Measurements from ENCODE around the gene H6PD.

Gene H6PD

DNA sequence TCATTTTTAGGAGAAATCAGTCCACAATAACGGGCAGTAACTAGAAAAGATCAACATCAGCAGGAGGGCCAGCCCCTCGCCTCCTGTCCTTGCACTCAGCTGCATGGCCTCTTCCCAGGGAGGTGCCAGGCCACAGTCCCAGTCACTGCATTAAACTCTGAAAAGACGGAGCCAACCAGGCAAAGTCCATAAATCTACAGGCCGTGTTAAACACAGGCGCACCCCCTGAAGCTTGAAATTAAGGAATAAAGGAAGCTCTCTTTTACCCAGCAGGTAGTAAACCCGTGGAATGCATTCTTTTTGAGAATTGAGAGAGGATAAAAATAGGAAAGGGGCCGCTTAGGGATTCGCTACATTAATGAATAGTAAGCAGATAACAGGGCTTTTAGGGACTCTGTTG is 18.4 kb downstream of the H6PD start:
- ATAC-seq, result no peak

DNA sequence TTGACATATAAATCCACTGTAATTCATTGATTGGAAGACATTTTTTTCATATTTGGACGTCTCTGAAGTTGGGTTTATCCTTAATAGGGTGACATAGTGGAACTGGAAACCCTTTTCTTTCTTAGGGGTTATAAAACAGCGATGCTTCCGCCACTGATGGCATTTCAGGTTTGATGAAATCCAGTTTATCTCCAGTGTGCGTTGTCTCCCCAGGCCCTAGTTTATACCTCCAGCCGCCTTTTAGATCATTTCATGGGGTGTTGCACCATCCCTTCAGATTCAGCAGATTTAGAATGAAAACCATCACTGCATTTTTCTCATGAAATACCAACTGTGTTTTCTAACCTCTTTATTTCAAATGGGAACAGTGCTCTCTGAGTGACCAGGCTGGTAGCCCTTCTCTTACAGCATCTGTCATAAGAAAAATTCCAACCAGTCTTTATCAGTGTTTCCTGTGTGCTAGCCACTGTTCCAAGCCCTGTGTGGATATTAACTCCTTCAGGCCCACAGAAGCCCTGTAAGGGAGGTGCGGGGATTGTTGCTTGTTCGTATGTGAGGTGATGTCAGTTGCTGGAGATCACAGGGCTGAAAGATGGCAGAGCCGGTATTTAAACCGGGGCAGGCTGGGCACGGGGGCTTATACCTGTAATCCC is 19.0 kb downstream of the H6PD start:
- ATAC-seq, result no peak
- 0 out of 2 replicates have a peak, but pooled peaks have one; percentile 15 for TF ChIP-seq CREB5 (CRISPR knock-in tag; IDR thresholded peaks at IDR 0.05; ENCODE audit: low read depth)
- TF ChIP-seq, protein P1, sequence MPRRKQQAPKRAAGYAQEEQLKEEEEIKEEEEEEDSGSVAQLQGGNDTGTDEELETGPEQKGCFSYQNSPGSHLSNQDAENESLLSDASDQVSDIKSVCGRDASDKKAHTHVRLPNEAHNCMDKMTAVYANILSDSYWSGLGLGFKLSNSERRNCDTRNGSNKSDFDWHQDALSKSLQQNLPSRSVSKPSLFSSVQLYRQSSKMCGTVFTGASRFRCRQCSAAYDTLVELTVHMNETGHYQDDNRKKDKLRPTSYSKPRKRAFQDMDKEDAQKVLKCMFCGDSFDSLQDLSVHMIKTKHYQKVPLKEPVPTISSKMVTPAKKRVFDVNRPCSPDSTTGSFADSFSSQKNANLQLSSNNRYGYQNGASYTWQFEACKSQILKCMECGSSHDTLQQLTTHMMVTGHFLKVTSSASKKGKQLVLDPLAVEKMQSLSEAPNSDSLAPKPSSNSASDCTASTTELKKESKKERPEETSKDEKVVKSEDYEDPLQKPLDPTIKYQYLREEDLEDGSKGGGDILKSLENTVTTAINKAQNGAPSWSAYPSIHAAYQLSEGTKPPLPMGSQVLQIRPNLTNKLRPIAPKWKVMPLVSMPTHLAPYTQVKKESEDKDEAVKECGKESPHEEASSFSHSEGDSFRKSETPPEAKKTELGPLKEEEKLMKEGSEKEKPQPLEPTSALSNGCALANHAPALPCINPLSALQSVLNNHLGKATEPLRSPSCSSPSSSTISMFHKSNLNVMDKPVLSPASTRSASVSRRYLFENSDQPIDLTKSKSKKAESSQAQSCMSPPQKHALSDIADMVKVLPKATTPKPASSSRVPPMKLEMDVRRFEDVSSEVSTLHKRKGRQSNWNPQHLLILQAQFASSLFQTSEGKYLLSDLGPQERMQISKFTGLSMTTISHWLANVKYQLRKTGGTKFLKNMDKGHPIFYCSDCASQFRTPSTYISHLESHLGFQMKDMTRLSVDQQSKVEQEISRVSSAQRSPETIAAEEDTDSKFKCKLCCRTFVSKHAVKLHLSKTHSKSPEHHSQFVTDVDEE (CRISPR knock-in tag; IDR thresholded peaks at IDR 0.05), result no peak

More for the DNA sequence above, 18.4 kb downstream of the H6PD start:
- TF ChIP-seq CSDC2 (CRISPR knock-in tag; IDR thresholded peaks at IDR 0.05), result no peak
- TF ChIP-seq CSRNP3 (CRISPR knock-in tag; IDR thresholded peaks at IDR 0.05), result no peak
- TF ChIP-seq RARB (CRISPR knock-in tag; IDR thresholded peaks at IDR 0.05), result no peak
- no peak for TF ChIP-seq PPARA (CRISPR knock-in tag; IDR thresholded peaks at IDR 0.05; ENCODE audit: borderline replicate concordance)
- no peak for TF ChIP-seq ZNF565 (CRISPR knock-in tag; conservative IDR thresholded peaks at IDR 0.05; ENCODE audit: low read depth)
- TF ChIP-seq, protein P2, sequence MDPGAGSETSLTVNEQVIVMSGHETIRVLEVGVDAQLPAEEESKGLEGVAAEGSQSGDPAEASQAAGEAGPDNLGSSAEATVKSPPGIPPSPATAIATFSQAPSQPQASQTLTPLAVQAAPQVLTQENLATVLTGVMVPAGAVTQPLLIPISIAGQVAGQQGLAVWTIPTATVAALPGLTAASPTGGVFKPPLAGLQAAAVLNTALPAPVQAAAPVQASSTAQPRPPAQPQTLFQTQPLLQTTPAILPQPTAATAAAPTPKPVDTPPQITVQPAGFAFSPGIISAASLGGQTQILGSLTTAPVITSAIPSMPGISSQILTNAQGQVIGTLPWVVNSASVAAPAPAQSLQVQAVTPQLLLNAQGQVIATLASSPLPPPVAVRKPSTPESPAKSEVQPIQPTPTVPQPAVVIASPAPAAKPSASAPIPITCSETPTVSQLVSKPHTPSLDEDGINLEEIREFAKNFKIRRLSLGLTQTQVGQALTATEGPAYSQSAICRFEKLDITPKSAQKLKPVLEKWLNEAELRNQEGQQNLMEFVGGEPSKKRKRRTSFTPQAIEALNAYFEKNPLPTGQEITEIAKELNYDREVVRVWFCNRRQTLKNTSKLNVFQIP (CRISPR knock-in tag; IDR thresholded peaks at IDR 0.05; ENCODE audit: borderline replicate concordance, low read depth), result no peak
- no peak for TF ChIP-seq TCF4 (CRISPR knock-in tag; IDR thresholded peaks at IDR 0.05; ENCODE audit: borderline replicate concordance)
- TF ChIP-seq GLIS3 (CRISPR knock-in tag; IDR thresholded peaks at IDR 0.05), result no peak
- no peak for TF ChIP-seq TOX (CRISPR knock-in tag; IDR thresholded peaks at IDR 0.05; ENCODE audit: borderline replicate concordance)
- no peak for TF ChIP-seq ARNTL (CRISPR knock-in tag; IDR thresholded peaks at IDR 0.05; ENCODE audit: borderline replicate concordance, low read depth)
- TF ChIP-seq, protein P3, sequence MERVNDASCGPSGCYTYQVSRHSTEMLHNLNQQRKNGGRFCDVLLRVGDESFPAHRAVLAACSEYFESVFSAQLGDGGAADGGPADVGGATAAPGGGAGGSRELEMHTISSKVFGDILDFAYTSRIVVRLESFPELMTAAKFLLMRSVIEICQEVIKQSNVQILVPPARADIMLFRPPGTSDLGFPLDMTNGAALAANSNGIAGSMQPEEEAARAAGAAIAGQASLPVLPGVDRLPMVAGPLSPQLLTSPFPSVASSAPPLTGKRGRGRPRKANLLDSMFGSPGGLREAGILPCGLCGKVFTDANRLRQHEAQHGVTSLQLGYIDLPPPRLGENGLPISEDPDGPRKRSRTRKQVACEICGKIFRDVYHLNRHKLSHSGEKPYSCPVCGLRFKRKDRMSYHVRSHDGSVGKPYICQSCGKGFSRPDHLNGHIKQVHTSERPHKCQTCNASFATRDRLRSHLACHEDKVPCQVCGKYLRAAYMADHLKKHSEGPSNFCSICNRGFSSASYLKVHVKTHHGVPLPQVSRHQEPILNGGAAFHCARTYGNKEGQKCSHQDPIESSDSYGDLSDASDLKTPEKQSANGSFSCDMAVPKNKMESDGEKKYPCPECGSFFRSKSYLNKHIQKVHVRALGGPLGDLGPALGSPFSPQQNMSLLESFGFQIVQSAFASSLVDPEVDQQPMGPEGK (CRISPR knock-in tag; IDR thresholded peaks at IDR 0.05; ENCODE audit: borderline replicate concordance), result no peak
- no peak for TF ChIP-seq ZFP30 (CRISPR knock-in tag; IDR thresholded peaks at IDR 0.05)
- TF ChIP-seq ESRRG (CRISPR knock-in tag; IDR thresholded peaks at IDR 0.05), result no peak
- no peak for TF ChIP-seq BACH2 (CRISPR knock-in tag; IDR thresholded peaks at IDR 0.05; ENCODE audit: borderline replicate concordance)
- TF ChIP-seq ZC3H10 (CRISPR knock-in tag; IDR thresholded peaks at IDR 0.05), result no peak
- no peak for TF ChIP-seq SNAI2 (CRISPR knock-in tag; IDR thresholded peaks at IDR 0.05)
- no peak for TF ChIP-seq ISL1 (CRISPR knock-in tag; IDR thresholded peaks at IDR 0.05)
- no peak for TF ChIP-seq OSR1 (CRISPR knock-in tag; IDR thresholded peaks at IDR 0.05)

GRCh38 chr1:9256332-9256731 is 21.8 kb downstream of the H6PD start:
- ATAC-seq, result no peak
- TF ChIP-seq TOX (CRISPR knock-in tag; IDR thresholded peaks at IDR 0.05; ENCODE audit: borderline replicate concordance), result no peak
- no peak for TF ChIP-seq ZFP30 (CRISPR knock-in tag; IDR thresholded peaks at IDR 0.05)
- TF ChIP-seq BACH2 (CRISPR knock-in tag; IDR thresholded peaks at IDR 0.05; ENCODE audit: borderline replicate concordance), result no peak
- TF ChIP-seq SNAI2 (CRISPR knock-in tag; IDR thresholded peaks at IDR 0.05), result no peak
- TF ChIP-seq ZFP3 (CRISPR knock-in tag; IDR thresholded peaks at IDR 0.05), result no peak
- no peak for TF ChIP-seq ARNTL (CRISPR knock-in tag; IDR thresholded peaks at IDR 0.05; ENCODE audit: borderline replicate concordance, low read depth)
- TF ChIP-seq, protein P3 (CRISPR knock-in tag; IDR thresholded peaks at IDR 0.05; ENCODE audit: borderline replicate concordance), result no peak
- no peak for TF ChIP-seq ESRRG (CRISPR knock-in tag; IDR thresholded peaks at IDR 0.05)
- no peak for TF ChIP-seq PPARA (CRISPR knock-in tag; IDR thresholded peaks at IDR 0.05; ENCODE audit: borderline replicate concordance)
- TF ChIP-seq RARB (CRISPR knock-in tag; IDR thresholded peaks at IDR 0.05), result no peak
- no peak for TF ChIP-seq CSDC2 (CRISPR knock-in tag; IDR thresholded peaks at IDR 0.05)
- TF ChIP-seq, protein P1 (CRISPR knock-in tag; IDR thresholded peaks at IDR 0.05), result no peak

All from SK-N-SH treated with all-trans-retinoic acid at 6 μM for 48 hours (cell line).